Activated T-cell treated with anti-CD3 and anti-CD28 coated beads, Interleukin-2, amount 50 U/mL, for 48 hours (primary cell): ENCODE results near the gene MAPK12.
A peak's percentile ranks its signal among the peaks of the same experiment; 100 is the strongest.

Source experiments
- DNase-seq, 2 experiments: peaks; one replicate each; pipeline ENCODE4 v3.0.0-alpha.2; 2020

The MAPK12 gene

GRCh38 chr22:50226875-50227165, 34.7 kb downstream of the MAPK12 start:
- DNase-seq: no peak

GRCh38 chr22:50226063-50226874, 35.2 kb downstream of the MAPK12 start:
- no peak for DNase-seq

GRCh38 chr22:50225200-50225969, 36.1 kb downstream of the MAPK12 start:
- no peak for DNase-seq

- no peak for DNase-seq
Observed at GRCh38 chr22:50224071-50224470, 37.4 kb downstream of the MAPK12 start.

- DNase-seq: no peak
Observed at GRCh38 chr22:50222508-50222907, 39.0 kb downstream of the MAPK12 start.

- no peak for DNase-seq
Observed at GRCh38 chr22:50221410-50222300, 39.8 kb downstream of the MAPK12 start.

GRCh38 chr22:50220603-50221409, 40.7 kb downstream of the MAPK12 start:
- no peak for DNase-seq

GRCh38 chr22:50219800-50220602, 41.5 kb downstream of the MAPK12 start:
- DNase-seq: no peak

- no peak for DNase-seq
Observed at GRCh38 chr22:50218996-50219727, 42.3 kb downstream of the MAPK12 start.

- DNase-seq: no peak
Observed at GRCh38 chr22:50218153-50218995, 43.1 kb downstream of the MAPK12 start.

GRCh38 chr22:50217543-50218152, 43.8 kb downstream of the MAPK12 start:
- DNase-seq: no peak

- DNase-seq: no peak
Observed at GRCh38 chr22:50216684-50217520, 44.6 kb downstream of the MAPK12 start.

- no peak for DNase-seq
Observed at GRCh38 chr22:50216055-50216683, 45.3 kb downstream of the MAPK12 start.

- no peak for DNase-seq
Observed at GRCh38 chr22:50215297-50216054, 46.0 kb downstream of the MAPK12 start.

GRCh38 chr22:50213263-50213662, 48.2 kb downstream of the MAPK12 start:
- DNase-seq: no peak

GRCh38 chr22:50211147-50211546, 50.3 kb downstream of the MAPK12 start:
- DNase-seq: peak in 1 of 2 experiments; percentile 16
